Measurements from ENCODE around the gene ZNF488.

The ZNF488 gene

DNA sequence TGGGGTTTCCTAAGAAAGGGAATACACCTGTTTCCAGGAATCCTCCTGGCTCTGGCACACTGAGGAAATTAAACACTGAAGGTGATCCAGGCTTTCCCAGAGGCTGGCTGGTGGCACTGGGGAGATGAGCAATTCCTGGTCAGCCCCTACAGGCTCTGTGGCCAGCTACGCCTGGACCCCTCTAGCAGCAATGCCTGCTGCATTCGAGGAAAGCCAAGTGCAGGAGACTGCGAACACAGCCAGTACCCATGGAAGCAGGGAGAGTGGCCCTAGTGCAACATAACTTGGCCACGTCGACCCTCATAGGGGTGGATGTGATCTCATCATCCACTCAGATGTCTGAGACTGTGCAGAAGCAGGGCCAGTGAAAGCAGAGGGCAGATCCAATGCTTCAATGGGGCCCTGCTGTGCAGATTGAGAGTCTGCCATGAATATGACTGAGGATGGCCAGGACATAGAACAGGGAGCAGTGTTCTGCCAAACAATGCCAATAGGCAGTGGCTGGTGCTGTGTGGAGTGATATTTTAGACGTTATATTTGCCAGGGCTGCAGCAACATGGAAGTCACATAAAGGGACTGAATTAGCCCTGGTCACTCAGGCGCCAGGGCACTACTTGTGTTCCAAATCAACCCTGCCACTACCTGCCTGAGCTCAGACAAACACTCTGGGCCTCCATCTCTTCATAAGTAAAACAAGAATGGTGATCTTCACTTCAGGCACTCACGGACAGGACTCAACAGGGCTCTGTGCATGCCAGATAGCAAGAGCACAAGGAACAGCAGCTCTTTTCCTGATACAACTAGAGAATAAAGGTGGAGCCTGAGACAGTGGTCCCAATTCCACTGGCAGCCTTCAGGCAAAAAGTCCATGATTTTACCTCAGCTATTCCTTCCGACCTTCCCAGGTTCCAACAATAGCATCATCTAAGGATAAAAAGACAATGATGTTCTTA lies 2.4 kb downstream of the ZNF488 start:
- no peak for DNase-seq (ENCODE audit: low read depth)

DNA sequence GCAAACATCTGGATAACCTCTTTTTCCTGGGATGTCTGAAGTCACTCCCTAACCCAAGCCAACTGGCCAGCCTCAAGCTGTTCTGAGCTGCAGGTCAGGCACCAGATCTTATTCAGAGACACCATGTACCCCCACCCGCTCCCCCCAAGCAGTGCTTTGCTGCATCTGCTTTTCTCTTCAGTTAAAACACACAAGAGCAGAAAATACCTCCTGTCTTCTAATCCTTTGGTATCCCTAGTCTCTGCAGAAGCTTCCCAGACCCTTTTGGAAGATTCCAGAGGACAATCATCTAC lies 3.0 kb downstream of the ZNF488 start:
- no peak for DNase-seq (ENCODE audit: low read depth)

DNA sequence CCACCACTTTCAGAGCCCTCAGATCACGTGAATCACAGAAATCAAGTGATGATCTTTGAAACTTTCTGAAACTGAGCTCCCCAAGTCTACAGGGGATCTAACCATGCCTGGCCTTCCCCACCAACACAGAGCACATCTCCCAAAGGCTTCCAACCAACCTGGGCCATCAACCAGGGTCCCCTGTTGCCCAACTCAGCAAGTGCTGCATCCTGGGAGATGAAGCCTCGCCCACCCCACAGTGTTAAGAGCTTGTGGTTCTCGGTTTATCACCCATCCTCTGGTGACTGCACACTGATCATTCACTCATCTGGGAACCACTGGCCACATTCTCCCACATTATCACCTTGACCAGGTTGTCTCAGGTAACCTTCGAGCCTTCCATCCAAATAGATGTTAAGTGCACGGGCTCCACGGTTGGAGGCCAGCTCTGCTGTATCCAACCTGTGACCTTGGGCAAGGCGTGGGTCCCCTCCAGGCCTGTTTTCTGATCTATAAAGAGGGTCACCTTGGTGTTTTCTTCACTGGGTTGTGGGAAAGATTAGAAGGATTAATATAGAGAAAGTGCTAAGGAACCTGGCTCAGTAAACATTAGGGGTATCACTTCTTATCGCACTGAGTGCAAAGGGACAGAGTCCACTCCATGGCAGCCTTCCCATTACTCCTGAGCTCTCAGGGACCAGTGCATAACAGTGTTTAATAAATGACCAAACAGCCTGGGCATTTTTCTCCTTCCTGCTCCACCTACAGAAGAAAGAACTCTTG lies 3.6 kb downstream of the ZNF488 start:
- DNase-seq (ENCODE audit: low read depth): no peak

DNA sequence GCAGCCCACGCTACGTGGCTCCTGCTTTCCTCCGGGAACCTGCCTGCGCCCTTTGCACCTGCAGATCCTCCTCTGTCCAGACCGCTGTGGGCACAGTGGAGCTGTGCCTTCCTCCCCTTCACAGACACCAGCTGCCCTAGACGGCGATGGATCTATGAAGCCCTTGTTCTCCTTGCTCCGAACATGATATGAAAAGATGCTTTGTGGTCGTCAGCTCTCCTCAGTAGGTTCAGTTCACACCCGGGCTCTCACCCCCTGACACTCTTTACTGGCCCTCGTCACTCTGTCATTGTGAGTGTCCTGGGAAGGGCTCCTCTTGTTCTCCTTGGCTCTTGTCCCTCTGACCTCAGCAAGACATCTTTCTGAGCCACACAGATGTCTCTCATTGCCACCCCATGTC lies 4.2 kb downstream of the ZNF488 start:
- no peak for DNase-seq (ENCODE audit: low read depth)

DNA sequence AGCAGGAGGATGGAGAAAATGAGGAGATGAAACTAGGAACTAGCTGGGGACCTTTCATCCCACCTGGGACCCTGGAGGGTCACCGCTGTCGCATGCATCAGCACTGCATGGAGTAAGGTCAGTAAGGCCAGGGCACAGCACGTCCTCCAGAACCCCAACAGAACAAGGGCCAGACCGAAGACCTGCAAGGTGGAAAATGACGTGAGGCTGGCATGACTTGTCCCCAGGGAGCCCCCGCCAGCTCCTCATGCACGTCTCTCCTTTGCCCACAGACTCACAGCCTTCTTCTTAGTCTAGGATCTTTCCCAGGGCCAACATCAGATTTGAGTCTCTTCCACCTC lies 4.7 kb downstream of the ZNF488 start:
- DNase-seq (ENCODE audit: low read depth): no peak

DNA sequence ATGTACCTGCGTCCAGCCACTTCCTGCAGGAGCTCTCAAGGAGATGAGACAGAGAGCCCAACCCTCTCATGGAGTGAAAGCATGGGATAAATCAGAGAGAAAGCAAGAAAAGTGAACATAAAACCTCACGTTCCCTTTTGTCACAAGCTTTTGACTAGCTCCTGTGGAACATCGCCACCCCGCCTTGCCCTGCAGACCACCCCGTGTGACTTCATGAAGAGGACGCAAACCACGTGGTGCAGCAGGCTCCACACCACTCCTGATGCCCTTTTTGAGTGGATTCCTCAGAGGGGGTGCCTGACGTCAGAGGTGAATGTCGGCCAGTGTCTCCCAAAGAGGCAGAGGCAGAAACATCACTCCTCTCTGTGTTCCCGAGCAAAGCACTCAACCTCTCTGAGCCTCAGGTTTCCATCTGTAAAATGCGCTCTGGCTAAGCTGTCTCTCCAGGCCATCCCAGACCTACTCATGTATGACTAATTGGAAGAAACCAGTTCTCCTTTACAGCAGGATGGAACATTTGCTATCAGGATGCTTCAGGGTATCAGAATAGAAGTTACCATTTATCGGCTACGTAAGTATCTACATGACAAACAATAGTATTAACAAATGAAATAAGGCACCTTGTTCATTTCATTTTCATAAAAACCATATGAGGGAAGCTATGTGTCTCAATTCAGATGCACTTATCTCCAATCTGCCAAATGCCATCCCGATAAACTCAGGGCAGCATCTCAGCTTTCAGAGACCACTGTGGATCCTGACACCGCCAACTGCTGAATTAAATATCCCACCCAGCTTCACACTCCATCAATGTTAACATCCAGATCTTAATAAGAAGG lies 5.3 kb downstream of the ZNF488 start:
- no peak for DNase-seq (ENCODE audit: low read depth)

DNA sequence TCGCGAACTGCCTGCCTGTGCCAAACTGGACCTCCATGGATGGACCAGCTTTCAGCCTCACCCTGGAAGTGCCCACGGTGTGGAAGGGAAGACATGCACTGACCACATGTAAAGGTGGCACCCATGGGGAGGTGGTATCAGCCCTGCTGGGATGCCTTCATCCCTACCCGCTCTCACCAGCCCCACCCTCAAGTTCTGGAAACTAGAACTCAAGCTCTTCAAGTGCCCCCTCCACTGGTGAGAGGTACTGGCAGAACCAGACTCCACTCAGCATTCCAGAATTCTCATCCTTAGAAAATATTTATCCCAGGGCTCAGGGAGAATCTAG lies 5.9 kb downstream of the ZNF488 start:
- DNase-seq (ENCODE audit: low read depth): no peak

DNA sequence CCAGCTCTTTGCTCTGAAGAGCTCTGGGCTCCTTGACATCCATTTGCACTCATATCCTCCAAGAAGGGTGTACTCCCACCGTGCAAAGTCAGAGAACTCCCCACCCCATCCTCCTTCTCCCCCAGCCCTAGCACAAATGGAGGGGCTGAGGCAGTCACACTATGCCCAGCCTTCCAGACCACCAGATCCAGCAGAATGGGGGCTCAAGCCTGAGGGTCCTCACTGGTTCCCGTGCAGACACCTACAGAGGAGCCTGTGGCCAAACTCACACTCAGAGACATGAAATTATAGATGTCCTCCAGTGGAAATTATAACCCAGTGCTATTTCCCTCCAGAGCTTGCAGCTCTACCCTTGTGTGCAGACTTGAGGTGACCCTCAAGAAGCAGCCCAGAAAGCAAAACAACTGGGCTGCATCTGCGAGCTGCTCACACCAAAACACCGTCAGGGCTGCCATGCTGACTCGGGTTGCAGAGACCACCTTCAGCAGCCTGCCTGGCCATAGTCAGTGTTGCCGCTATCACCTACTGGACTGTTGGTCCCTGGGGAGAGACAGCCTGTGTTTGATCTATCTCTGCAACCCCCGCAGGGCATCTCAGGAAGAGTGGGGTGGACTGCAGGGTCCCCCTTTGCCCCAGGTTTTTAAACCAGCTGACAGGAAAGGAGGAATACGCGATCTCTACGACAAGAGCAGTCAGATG lies 7.4 kb downstream of the ZNF488 start:
- no peak for DNase-seq (ENCODE audit: low read depth)

DNA sequence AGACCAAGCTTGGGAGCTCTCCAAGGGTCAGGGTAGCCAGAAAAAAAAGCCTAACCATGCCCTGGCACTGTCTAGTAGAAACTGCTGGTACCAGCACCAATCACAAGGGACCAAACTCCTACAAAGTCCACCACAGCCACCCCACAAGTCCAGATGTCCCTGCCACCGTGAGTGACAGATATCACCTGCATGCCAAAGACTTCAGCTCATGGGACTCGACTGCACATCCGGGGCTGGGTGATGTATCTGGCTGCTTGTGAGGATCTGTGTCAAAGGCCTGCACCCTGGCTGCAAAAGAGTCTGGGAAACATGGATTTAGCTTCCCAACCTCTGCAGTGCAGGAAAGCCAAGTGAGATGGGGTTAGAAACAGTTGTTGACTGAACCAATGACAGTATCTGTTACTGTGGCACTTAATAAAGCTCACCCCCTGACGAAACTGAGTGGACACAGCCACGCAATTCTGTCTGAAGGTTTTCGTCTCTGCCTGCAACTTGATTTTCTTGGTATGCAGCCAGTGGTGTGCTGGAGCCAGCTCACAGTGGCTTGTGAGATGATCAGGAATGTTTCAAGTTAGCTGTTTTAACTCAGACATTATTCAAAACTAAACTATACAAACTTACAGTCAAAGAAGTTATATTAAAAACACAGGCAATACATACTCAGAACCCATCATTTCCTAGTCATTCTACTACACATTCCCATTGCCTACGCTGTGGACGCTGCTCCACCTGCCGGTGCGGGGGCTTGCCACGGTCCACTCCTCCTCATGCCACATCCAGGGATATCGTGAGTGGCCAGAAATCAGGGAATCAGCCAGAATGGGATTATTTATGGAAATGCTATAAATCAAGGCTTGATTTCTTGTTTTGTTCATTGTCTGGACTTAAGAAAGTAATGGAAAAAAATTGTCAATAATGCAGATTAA lies 9.2 kb downstream of the ZNF488 start:
- DNase-seq (ENCODE audit: low read depth): no peak

DNA sequence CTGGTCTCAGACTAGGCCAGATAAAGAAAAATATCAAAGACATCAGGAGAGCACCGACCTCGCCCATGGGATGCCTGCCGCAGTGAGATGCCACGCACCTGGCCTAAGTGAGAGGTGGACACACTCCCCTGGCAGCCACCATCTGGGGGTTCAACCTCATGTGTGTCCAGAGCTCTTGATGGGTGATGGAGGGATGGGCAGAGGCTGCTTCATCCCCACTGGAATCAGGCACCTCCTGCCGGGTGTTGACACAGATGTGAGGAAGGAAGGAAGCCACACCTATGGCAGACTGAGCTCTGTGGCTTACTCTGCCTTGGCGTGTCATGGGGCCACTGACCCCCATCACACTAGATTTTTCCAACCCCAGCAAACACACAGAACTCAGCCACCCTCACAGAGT lies 11.4 kb downstream of the ZNF488 start:
- no peak for DNase-seq (ENCODE audit: low read depth)

DNA sequence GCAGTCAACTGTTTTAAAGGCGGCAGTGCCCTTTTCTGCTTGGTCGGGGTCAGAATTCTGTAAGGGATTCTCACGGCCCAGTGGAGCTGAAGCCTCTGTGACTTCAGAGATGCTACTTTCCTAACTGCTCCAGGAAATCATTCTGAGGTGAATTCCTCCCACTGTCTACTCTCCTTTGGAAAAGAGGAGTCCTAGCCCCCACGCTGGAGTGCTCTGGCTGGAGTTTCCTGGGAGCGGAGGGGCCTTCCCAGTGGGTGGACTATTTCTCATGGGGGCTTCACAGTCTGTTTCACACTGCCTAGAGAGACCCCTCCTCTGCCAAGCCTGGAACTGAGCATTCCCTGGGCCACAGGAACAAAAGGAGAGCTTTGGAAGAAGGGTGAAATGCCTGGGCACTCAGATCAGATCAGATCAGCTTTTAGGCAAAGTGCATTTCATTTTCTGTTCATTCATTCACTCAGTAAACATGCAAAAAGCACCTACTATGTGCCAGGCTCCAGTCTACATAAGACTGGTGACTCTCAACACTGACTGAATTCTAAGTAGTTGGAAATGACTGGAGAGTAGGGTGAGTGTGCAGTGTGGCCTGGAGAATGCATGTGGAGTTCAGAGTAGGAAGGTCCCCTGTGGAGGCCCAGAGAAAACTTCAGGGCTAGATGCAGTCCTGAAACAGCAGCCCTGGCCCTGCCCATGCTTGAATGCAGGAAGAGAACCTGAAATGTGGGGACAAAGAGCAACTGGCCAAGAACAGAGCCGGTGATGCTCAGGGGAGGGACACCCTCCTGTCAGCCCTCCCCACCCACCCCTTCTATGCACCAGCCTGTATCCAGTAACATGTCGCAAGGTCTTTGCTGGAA lies 12.2 kb downstream of the ZNF488 start:
- DNase-seq (ENCODE audit: low read depth): no peak

DNA sequence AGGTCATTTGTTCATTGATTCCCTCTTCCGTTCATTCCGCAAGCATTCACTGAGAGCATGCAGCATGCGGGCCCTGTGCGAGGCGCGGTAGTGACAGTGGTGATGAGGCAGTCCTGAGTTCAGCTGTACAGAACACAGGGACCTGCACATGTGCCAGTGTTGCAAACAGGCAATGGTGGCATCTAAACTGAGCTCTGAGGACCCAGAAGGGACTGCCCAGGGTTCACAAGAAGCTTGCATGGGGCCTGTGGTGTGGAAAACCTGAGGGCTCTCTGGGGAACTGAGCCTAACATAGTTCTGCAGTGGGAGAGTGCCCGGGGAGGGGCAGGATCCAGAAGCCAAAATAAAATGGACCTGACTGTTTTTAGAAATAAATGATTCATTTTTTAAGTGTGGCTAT lies 13.2 kb downstream of the ZNF488 start:
- DNase-seq (ENCODE audit: low read depth): no peak

DNA sequence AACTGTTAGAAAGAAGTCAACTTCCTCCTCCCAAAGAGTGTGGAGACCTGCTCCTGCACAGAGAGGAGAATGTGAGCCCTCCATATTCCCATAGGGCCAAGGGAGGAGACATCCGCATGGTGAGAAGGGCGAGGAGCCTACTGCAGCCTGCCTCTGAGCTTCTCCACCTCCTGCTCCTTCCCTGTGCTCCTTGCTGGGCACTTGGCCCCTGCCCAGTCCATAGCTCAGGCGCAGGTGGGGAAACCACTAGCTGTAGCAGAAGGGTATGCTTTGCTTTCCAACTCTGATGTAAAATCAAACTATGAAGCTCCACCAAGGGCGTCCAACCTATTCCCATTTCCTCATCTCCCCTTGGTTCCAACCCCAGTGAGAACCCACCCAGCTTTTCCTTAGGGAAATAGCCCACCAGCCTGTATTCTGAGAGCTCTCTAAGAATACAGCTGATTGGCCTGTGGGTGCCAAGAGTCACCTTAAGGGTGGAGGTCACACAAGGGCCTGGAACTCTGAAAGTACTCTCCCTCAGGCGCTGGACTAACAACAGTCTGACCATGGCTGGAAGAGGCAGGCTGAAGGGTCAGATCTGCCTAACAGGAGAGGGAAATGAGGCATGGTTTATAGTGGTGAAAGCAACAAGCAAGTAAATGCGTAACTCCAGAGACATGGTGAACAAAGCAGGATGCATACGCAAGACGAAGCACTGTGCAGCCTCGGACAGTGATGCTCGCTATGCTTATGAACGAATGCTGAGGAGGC lies 13.9 kb downstream of the ZNF488 start:
- no peak for DNase-seq (ENCODE audit: low read depth)

DNA sequence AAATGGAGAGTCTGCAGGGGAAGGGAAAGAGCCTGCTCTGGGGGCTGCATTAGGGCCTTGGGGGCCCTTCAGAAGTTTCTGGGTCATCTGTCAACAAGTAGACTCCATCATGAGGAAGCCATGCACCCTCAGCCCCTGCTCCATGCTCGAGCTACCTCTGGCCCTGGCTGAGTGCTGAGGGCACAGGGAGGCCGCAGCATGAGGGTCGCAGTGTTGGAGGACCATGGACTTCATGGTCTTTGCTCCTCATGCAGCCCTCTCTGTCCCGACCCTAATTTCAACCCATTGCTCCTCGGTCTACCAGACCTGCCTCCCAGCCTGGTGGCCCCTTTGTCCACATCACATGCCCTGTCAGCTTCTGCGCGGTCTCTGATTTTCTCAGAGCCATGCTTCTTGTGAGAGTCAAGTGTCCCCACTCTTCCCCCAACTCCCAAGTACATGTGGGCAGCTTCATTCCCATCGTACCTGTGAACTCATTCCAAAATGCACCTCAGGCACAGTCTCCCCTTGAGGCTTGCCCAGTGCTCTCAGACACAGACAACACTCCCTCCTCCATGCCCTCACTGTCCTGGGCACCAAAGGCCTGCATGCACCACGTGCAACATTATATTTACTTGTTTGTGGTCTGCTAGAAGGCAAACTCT lies 14.7 kb downstream of the ZNF488 start:
- no peak for DNase-seq (ENCODE audit: low read depth)

DNA sequence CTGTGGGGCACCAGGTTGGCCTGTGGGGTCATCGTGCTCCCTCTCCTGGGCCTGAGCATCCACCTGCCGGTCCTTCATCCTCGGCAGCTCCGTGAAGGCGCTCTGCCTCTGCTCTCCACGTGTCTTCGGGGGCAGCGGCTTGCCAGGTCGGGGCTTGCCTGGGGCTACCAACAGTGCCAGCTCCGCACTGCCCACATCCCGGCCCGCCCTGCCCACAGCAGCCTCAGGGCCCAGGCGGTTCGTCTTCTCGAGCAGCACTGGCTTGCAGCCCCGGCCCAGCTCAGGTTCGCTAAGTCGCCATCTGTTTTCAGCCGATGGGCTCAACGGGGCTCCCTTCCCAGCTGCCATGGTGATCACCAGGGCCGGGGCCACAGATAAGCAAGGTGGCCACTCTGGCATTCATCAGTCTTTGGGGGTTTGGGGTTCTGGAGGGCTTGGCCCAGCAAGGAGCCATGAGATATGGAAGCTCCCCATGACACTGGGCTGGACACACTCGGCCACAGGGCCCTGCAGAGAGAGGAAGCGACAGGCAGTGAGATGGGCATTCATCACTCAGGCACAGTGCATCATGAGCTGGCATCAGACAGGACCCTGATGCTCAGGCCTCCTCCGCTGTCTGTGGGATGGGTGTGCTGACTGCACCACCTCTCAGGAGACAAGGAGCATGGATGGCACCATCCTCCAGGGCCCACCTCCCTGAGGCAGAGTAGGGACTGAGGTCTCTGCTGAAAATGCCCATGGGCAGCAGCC lies 15.5 kb downstream of the ZNF488 start:
- no peak for DNase-seq (ENCODE audit: low read depth)

DNA sequence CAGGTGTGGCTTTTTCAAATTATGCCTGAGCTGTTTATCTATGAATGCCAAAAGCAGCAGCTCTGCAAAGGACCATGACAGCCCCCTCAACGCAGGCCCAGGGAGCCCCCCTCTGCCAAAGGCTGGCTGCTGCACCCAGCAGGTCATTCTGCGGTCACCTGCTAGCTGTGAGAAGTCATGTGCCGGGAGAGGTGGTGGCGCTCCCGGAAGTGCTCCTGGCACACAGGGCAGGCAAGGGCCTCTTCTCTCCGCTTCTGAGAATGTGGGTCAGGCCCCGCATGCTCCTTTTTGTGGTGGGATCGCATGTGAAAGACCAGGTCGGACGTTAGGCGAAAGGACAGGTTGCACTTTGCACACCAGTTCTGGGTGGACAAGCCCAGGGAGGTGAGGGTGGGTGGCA lies 16.4 kb downstream of the ZNF488 start:
- DNase-seq (ENCODE audit: low read depth): no peak

DNA sequence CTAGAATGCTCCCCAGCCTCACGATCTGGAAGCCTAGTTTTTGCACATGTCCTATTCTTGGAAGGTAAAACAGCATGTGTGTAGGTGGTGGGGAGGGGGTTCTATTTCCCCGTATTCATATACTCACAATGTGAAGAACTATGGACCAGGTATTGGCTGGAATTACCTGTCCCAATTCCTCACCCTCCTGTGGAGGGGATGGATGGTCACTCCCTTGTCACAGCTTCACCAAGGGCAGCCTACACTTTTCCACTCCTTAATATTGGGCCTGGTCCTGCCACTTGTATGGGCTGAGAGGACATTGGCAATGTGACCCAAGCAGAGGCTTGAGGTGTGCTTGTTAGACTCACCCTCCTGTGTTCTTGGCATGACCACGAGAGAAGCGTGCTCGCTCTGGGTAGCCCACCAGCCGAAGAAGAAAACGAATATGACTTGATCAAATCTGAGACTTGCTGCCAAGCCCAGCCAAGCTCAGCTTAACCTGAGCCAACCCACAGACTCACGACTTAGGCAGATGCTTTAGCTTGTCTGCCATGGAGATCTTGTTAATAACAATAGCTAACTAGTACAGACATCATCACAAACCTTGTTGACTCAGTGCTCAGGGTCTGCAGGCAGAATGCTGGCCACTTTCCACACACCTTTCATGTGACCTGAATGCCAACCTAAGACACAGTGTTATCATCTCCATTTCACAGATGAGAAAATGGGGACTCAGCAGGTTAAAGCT lies 17.2 kb downstream of the ZNF488 start:
- no peak for DNase-seq (ENCODE audit: low read depth)
